Tibial nerve (tissue), 4 donors: ENCODE results near the gene OR2T4. TPM values are rescaled to one million over a fixed set of nuclear protein-coding genes. Genes with fewer than 3 reads are reported as not detected.

Experiments used
- DNase-seq, 2 donors: peaks; one replicate each; pipeline ENCODE4 v3.0.0-alpha.2; 2019; ENCODE audit warnings: low spot score in 2 of 2
- H3K27ac ChIP-seq, 4 donors: fragments of 200-600 bp; sonication (generic) in 3 of 4; one replicate each; pipeline ENCODE4 v1.5.1; 2017 to 2019; ENCODE audit warnings: mild to moderate bottlenecking in 1 of 4
- H3K27me3 ChIP-seq, 2 donors: fragments of 200-600 bp; sonication (generic) in 1 of 2; one replicate each; pipeline versions ENCODE4 v1.5.1 to v1.6.0; 2017 to 2019
- H3K36me3 ChIP-seq, 3 donors: fragments of 200-600 bp; sonication (generic); one replicate each; pipeline ENCODE4 v1.5.1; 2018 to 2019
- H3K4me1 ChIP-seq, 4 donors: fragments of 200-600 bp; sonication (generic) in 3 of 4; one replicate each; pipeline ENCODE4 v1.5.1; 2017 to 2019
- H3K4me3 ChIP-seq, 4 donors: fragments of 200-600 bp; sonication (generic) in 3 of 4; one replicate each; pipeline ENCODE4 v1.5.1; 2017 to 2019; ENCODE audit warnings: mild to moderate bottlenecking in 1 of 4, moderate library complexity in 1 of 4
- H3K9me3 ChIP-seq, 4 donors: fragments of 200-600 bp; sonication (generic) in 3 of 4; one replicate each; pipeline ENCODE4 v1.5.1; 2017 to 2019
- EP300 ChIP-seq, 2 donors: sonication (generic); formaldehyde crosslinking; IDR thresholded peaks; one replicate each; pipeline ENCODE4 v1.6.1; 2017; ENCODE audit warnings: antibody characterized with exemption in 2 of 2, mild to moderate bottlenecking in 1 of 2
- POLR2A ChIP-seq, 2 donors: fragments of 450-650 bp; IDR thresholded peaks; one replicate each; pipeline ENCODE4 v1.6.1; 2017; ENCODE audit warnings: antibody characterized with exemption in 2 of 2, mild to moderate bottlenecking in 2 of 2, moderate library complexity in 2 of 2
- WGBS, 2 donors: methylation state at CpG; one replicate each; pipeline ENCODE4 v1.1.5; 2018; 5-methylcytosine and 5-hydroxymethylcytosine counted together
- total RNA-seq, 4 donors: library from RNA; depleted of rRNA; stranded (reverse); fragments of >200 nt; gene quantifications; one replicate each; pipeline ENCODE4 v1.1.0, GENCODE V29; 2016
- TF ChIP-seq, protein P1 (sequence below), 5 experiments: fragments of 200-600 bp in 3 of 5; fragments of 450-650 bp in 2 of 5; sonication (generic) in 3 of 5; IDR thresholded peaks; one replicate each; pipeline ENCODE4 v1.5.1; 2016 to 2019; ENCODE audit warnings: antibody characterized with exemption in 5 of 5, mild to moderate bottlenecking in 3 of 5, moderate library complexity in 2 of 5

OR2T4 gene
- total RNA-seq, 4 donors from 2014 or later, result not detected

DNA sequence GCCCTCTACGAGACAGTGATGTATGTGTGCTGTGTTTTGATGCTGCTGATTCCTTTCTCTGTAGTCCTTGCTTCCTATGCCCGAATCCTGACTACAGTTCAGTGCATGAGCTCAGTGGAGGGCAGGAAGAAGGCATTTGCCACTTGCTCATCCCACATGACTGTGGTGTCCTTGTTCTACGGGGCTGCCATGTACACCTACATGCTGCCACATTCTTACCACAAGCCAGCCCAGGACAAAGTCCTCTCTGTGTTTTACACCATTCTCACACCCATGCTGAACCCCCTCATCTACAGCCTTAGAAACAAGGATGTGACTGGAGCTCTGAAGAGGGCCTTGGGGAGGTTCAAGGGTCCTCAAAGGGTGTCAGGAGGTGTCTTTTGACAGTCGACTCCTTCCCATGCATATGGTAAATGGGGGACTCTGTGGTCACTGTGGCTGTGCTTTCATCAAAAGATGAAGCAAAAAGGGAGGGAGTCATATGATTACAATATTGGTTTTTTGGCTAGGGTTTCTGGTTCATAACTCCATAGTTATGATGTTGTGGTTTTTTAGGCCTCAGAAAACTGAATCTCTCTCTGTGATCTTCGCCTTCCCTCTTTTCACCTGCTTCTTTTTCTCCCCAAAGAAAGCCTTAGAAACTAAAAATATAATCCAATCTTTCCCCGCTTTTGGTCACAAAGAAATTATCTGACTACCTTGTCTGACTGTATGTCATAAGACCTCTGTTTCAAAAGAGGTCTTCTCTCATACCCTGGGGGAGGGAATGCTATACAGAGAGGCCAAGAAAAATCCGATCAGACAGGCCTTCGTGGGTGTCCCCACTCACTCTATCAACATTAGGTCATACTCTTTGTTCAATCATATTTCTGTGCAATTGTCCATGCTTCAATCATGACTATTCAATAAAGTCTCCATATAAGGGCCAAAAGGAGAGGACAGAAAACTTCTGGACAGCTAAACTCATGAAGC lies 45.5 kb downstream of the OR2T4 start:
- peaks cover 0 to 8% (median 0%) of the 10 kb centered on the region in 4 donors for H3K9me3 ChIP-seq
- no peak overlapping the region for H3K4me3 ChIP-seq
- WGBS, 2 donors, result 60 to 71% methylated on average over 8 of the region's 8 CpGs
- no peak for TF ChIP-seq POLR2A (IDR thresholded peaks at IDR 0.05)
- TF ChIP-seq, protein P1, sequence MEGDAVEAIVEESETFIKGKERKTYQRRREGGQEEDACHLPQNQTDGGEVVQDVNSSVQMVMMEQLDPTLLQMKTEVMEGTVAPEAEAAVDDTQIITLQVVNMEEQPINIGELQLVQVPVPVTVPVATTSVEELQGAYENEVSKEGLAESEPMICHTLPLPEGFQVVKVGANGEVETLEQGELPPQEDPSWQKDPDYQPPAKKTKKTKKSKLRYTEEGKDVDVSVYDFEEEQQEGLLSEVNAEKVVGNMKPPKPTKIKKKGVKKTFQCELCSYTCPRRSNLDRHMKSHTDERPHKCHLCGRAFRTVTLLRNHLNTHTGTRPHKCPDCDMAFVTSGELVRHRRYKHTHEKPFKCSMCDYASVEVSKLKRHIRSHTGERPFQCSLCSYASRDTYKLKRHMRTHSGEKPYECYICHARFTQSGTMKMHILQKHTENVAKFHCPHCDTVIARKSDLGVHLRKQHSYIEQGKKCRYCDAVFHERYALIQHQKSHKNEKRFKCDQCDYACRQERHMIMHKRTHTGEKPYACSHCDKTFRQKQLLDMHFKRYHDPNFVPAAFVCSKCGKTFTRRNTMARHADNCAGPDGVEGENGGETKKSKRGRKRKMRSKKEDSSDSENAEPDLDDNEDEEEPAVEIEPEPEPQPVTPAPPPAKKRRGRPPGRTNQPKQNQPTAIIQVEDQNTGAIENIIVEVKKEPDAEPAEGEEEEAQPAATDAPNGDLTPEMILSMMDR (IDR thresholded peaks at IDR 0.05), result no peak
- TF ChIP-seq EP300 (IDR thresholded peaks at IDR 0.05), result no peak
- no peak for DNase-seq
- no peaks in the 10 kb centered on the region for H3K36me3 ChIP-seq
- no peaks in the 10 kb centered on the region for H3K27me3 ChIP-seq
- no peaks in the 10 kb centered on the region for H3K4me1 ChIP-seq
- no peak overlapping the region for H3K27ac ChIP-seq

Other genes starting within 250 kb of the OR2T4 start
- gene OR2M5, start 216.5 kb upstream of the OR2T4 start, total RNA-seq, result not detected
- not detected for gene OR2M2, start 186.8 kb upstream of the OR2T4 start, total RNA-seq
- gene OR2M3, start 164.4 kb upstream of the OR2T4 start, total RNA-seq, result not detected
- 1 to 10 TPM in 1 of 4 donors, under 1 TPM in 1, not detected in 2; under 0.01 to 2.6 TPM for gene OR2M4, start 130.2 kb upstream of the OR2T4 start, total RNA-seq
- gene OR2T33, start 83.7 kb upstream of the OR2T4 start, total RNA-seq, result 1 to 10 TPM in 2 of 4 donors, not detected in 2; 1.0 to 1.6 TPM
- not detected for gene OR2T12, start 58.2 kb upstream of the OR2T4 start, total RNA-seq
- gene OR2M7, start 37.1 kb upstream of the OR2T4 start, total RNA-seq, result not detected
- gene OR14C36, start 12.9 kb upstream of the OR2T4 start, total RNA-seq, result not detected
- gene OR2T6, start 14.1 kb downstream of the OR2T4 start, total RNA-seq, result not detected
- gene OR2T1, start 41.4 kb downstream of the OR2T4 start, total RNA-seq, result not detected
- gene OR2T2, start 84.0 kb downstream of the OR2T4 start, total RNA-seq, result not detected
- gene OR2T3, start 111.7 kb downstream of the OR2T4 start, total RNA-seq, result not detected
- not detected for gene OR2T5, start 126.9 kb downstream of the OR2T4 start, total RNA-seq
- gene OR2G6, start 146.4 kb downstream of the OR2T4 start, total RNA-seq, result not detected
- gene OR2T29, start 201.1 kb downstream of the OR2T4 start, total RNA-seq, result not detected
- gene OR2T34, start 213.1 kb downstream of the OR2T4 start, total RNA-seq, result not detected
- gene OR2T10, start 236.0 kb downstream of the OR2T4 start, total RNA-seq, result not detected